Mucosa of gallbladder (tissue), 1 donor: ENCODE measurements around the gene CEP85L. TPM values are rescaled to one million over a fixed set of nuclear protein-coding genes. Genes with fewer than 3 reads are reported as not detected.

Source experiments
- DNase-seq: peaks from one replicate; pipeline ENCODE4 v3.0.0-alpha.2; 2020; ENCODE audit warnings: low spot score
- total RNA-seq: library from RNA; stranded (reverse); gene quantifications from one replicate; pipeline ENCODE4 v1.2.1, GENCODE V29; 2021
- donor health status: DM: no; HTN: no; CAD: no.

CEP85L gene
- total RNA-seq, 1 donor from 2014 or later: 9.7 TPM

DNA sequence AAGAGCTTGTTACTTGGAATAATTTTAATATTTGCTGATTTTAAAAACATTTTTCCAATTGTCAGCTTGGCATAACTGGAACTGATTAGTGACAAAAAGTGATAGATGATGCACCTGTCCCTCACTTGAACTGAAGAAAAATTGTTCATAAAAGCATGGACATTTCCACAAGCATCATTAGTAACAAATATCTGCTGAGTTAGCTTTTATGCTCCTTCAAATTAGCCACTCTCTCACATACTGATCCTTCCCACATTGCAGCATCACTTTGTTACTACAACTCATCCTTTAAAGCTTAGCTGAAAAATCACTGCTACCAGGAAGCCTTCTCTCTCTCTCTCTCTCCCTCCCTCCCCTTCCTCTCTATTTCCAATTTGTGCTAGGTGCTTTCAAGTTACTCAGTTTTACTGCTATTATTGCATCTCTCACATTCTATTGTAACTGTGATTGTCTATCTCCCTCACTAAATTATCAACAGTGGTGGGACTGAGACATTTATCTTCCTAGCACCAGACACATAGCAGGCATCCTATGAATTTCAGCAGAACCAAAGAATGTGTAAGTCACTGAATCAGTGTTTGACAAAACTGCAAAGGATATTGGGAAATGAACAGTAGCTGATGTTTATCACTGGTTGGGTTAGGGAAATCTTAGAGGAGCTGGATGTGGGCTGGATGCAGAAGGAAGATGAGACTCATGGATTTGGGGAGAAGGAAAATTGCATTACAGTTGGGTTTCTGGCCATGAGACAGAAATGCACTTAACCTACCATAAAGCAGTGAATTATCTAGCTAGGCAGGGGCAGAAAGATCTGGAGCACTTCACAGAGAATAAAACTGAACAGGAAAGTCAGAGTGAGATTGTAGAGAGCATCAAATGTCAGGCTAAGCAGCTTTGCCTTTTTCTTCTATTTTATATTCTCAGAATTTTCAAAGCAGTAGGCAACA is 231.7 kb downstream of the CEP85L start:
- DNase-seq: no peak

Other genes with a start within 250 kb of the CEP85L start
- gene PLN, start 103.3 kb downstream of the CEP85L start, total RNA-seq: 152 TPM
- 16.7 TPM for gene ASF1A, start 242.6 kb upstream of the CEP85L start, total RNA-seq